H1 (cell line): ENCODE measurements around the gene SH3RF2. TPM values are rescaled to one million over a fixed set of nuclear protein-coding genes. Genes with fewer than 3 reads are reported as not detected.

ENCODE experiments used
- CTCF ChIA-PET: fragments of 300-600 bp; sonication (Branson Sonifier 250); formaldehyde crosslinking; loops from one replicate; lab custom pipeline; 2021; ENCODE audit not compliant: partially characterized antibody; lab: Charles Lee
- POLR2A ChIA-PET: fragments of 300-600 bp; sonication (Branson Sonifier 250); formaldehyde crosslinking; loops from one replicate; lab custom pipeline; 2021; ENCODE audit warnings: inconsistent platforms; ENCODE audit not compliant: partially characterized antibody; lab: Charles Lee
- DNase-seq, 2 experiments: peaks; one replicate each; pipeline versions ENCODE4 v3.0.0 to v3.0.0-alpha.2; 2010 to 2022; ENCODE audit warnings: low spot score in 2 of 2, low read depth in 1 of 2, mixed read lengths in 1 of 2
- FAIRE-seq: peaks from 2 replicates; lab custom pipeline; 2011; peaks lifted over from hg19 to GRCh38; lab: Jason Lieb, UNC
- H2AFZ ChIP-seq: 2 replicates; pipeline ENCODE4 v1.8.1; 2012; ENCODE audit warnings: low read length, inconsistent platforms
- H2AK5ac ChIP-seq: 2 replicates; pipeline ENCODE4 v1.6.1; 2013; ENCODE audit warnings: low read depth, low read length
- H2BK120ac ChIP-seq: replicated peaks from 2 replicates; pipeline ENCODE3; 2013; ENCODE audit warnings: low read depth, low read length, inconsistent platforms
- H2BK12ac ChIP-seq: 2 replicates; pipeline ENCODE4 v1.6.1; 2013; ENCODE audit warnings: low read depth, low read length
- H2BK15ac ChIP-seq: 2 replicates; pipeline ENCODE4 v1.6.1; 2013; ENCODE audit warnings: low read length
- H2BK20ac ChIP-seq: 2 replicates; pipeline ENCODE4 v1.6.1; 2013; ENCODE audit warnings: low read length
- H2BK5ac ChIP-seq: 2 replicates; pipeline ENCODE4 v1.6.1; 2013; ENCODE audit warnings: low read depth, low read length
- H3K14ac ChIP-seq: 2 replicates; pipeline ENCODE4 v1.6.1; 2013; ENCODE audit warnings: inconsistent platforms; ENCODE audit not compliant: insufficient read length
- H3K18ac ChIP-seq: 2 replicates; pipeline ENCODE4 v1.6.1; 2013; ENCODE audit warnings: low read length; ENCODE audit errors: extremely low read depth
- H3K23ac ChIP-seq: 2 replicates; pipeline ENCODE4 v1.6.1; 2013; ENCODE audit warnings: inconsistent platforms; ENCODE audit not compliant: insufficient read length
- H3K23me2 ChIP-seq: 2 replicates; pipeline ENCODE4 v1.6.1; 2013; ENCODE audit warnings: low read depth, low read length
- H3K27ac ChIP-seq: 2 replicates; pipeline ENCODE4 v1.6.1; 2011; ENCODE audit warnings: low read depth, low read length, inconsistent platforms
- H3K27me3 ChIP-seq, 4 experiments: replicated peaks in 1 of 4; 1 replicate in 1 of 4; 2 replicates in 3 of 4; pipeline versions ENCODE4 v1.6.1 to v1.8.1; 2011 to 2013; ENCODE audit warnings: low read length in 3 of 4, mild to moderate bottlenecking in 3 of 4, inconsistent platforms in 2 of 4, mixed read lengths in 2 of 4, moderate library complexity in 1 of 4; ENCODE audit not compliant: control insufficient read depth in 3 of 4, insufficient read depth in 3 of 4; ENCODE audit errors: extremely low read depth in 1 of 4
- H3K36me3 ChIP-seq, 4 experiments: 2 replicates each; pipeline versions ENCODE4 v1.6.1 to v1.8.1; 2011 to 2013; ENCODE audit warnings: mild to moderate bottlenecking in 4 of 4, low read length in 3 of 4, moderate library complexity in 2 of 4, control low read depth in 1 of 4, inconsistent platforms in 1 of 4; ENCODE audit not compliant: insufficient read depth in 4 of 4, control insufficient read depth in 2 of 4
- H3K4ac ChIP-seq: replicated peaks from 2 replicates; pipeline ENCODE3; 2013; ENCODE audit warnings: low read length, low read depth, mixed read lengths, inconsistent platforms; ENCODE audit not compliant: insufficient read length
- H3K4me1 ChIP-seq, 4 experiments: replicated peaks in 1 of 4; 1 replicate in 1 of 4; 2 replicates in 3 of 4; pipeline versions ENCODE4 v1.6.1 to v1.8.1; 2011 to 2013; ENCODE audit warnings: low read length in 3 of 4, inconsistent platforms in 2 of 4, mixed read lengths in 1 of 4; ENCODE audit not compliant: insufficient read depth in 4 of 4, control insufficient read depth in 3 of 4
- H3K4me2 ChIP-seq, 2 experiments: 2 replicates each; pipeline versions ENCODE4 v1.6.1 to v1.8.1; 2011 to 2013; ENCODE audit warnings: low read depth in 2 of 2, low read length in 2 of 2, control low read depth in 1 of 2, inconsistent platforms in 1 of 2, mild to moderate bottlenecking in 1 of 2; ENCODE audit not compliant: insufficient read depth in 1 of 2
- H3K4me3 ChIP-seq, 4 experiments: fragments of 200-600, 300-600 bp in 1 of 4; sonication (generic), shearing (Covaris generic), sonication (Bioruptor Twin) in 1 of 4; 2 replicates each; pipeline versions ENCODE4 v1.5.1 to v1.8.1; 2011 to 2016; ENCODE audit warnings: low read length in 4 of 4, low read depth in 3 of 4, control low read depth in 2 of 4, inconsistent platforms in 2 of 4, mild to moderate bottlenecking in 2 of 4, mixed read lengths in 1 of 4, moderate library complexity in 1 of 4; ENCODE audit not compliant: insufficient read depth in 2 of 4; ENCODE audit errors: extremely low read depth in 1 of 4
- H3K56ac ChIP-seq: replicated peaks from 2 replicates; pipeline ENCODE3; 2013; ENCODE audit warnings: low read depth, mild to moderate bottlenecking, mixed read lengths, low read length, inconsistent platforms; ENCODE audit not compliant: insufficient read length
- H3K79me1 ChIP-seq: 2 replicates; pipeline ENCODE4 v1.6.1; 2013; ENCODE audit warnings: low read depth, low read length, control low read depth
- H3K79me2 ChIP-seq, 2 experiments: 2 replicates each; pipeline versions ENCODE4 v1.6.1 to v1.8.1; 2012 to 2013; ENCODE audit warnings: low read length in 2 of 2, mild to moderate bottlenecking in 2 of 2, inconsistent platforms in 1 of 2; ENCODE audit not compliant: insufficient read depth in 2 of 2, control insufficient read depth in 1 of 2
- H3K9ac ChIP-seq, 4 experiments: replicated peaks in 1 of 4; 1 replicate in 1 of 4; 2 replicates in 3 of 4; pipeline versions ENCODE4 v1.6.1 to v1.8.1; 2011 to 2013; ENCODE audit warnings: low read depth in 3 of 4, low read length in 3 of 4, control low read depth in 2 of 4, mild to moderate bottlenecking in 2 of 4, moderate library complexity in 2 of 4, inconsistent platforms in 1 of 4; ENCODE audit errors: extremely low read depth in 1 of 4
- H3K9me3 ChIP-seq, 2 experiments: 2 replicates each; pipeline versions ENCODE4 v1.6.1 to v1.8.1; 2012 to 2013; ENCODE audit warnings: mild to moderate bottlenecking in 2 of 2, moderate library complexity in 2 of 2, control low read depth in 1 of 2, inconsistent platforms in 1 of 2, low read depth in 1 of 2, low read length in 1 of 2, mixed read lengths in 1 of 2; ENCODE audit not compliant: insufficient read depth in 2 of 2
- H4K20me1 ChIP-seq, 2 experiments: replicated peaks in 1 of 2; 2 replicates each; pipeline versions ENCODE3 to v1.8.1; 2011 to 2013; ENCODE audit warnings: inconsistent platforms in 2 of 2, low read length in 2 of 2, mild to moderate bottlenecking in 1 of 2; ENCODE audit not compliant: insufficient read depth in 2 of 2, control insufficient read depth in 1 of 2
- H4K5ac ChIP-seq: 2 replicates; pipeline ENCODE4 v1.6.1; 2013; ENCODE audit warnings: low read length, low read depth, mixed read lengths, inconsistent platforms; ENCODE audit not compliant: insufficient read length
- H4K8ac ChIP-seq: 2 replicates; pipeline ENCODE4 v1.8.0; 2013; ENCODE audit warnings: mild to moderate bottlenecking, moderate library complexity, low read length, inconsistent platforms; ENCODE audit not compliant: insufficient read depth; ENCODE audit errors: extremely low read depth
- H4K91ac ChIP-seq: replicated peaks from 2 replicates; pipeline ENCODE3; 2013; ENCODE audit warnings: low read length, mixed read lengths, inconsistent platforms; ENCODE audit not compliant: insufficient read length
- ASH2L ChIP-seq: fragments of 200-600, 300-600 bp; sonication (generic); IDR thresholded peaks from one replicate; pipeline ENCODE4 v1.7.1; 2017; ENCODE audit warnings: low read length
- ATF3 ChIP-seq: IDR thresholded peaks from 2 replicates; pipeline ENCODE4 v1.6.1; 2011; ENCODE audit warnings: low read depth, mild to moderate bottlenecking, low read length; ENCODE audit not compliant: insufficient read depth
- BACH1 ChIP-seq: IDR thresholded peaks from 2 replicates; pipeline ENCODE4 v1.6.1; 2012; ENCODE audit warnings: low read length, improper control_type of control experiment
- CBX5 ChIP-seq: fragments of 300-800, 300-1000 bp; sonication (generic); IDR thresholded peaks from 2 replicates; pipeline ENCODE4 v1.7.1; 2016; ENCODE audit warnings: antibody characterized with exemption, low read length, low read depth
- EGR1 ChIP-seq: IDR thresholded peaks from 2 replicates; pipeline ENCODE4 v1.6.1; 2011; ENCODE audit warnings: low read depth, low read length, borderline replicate concordance
- JUN ChIP-seq: IDR thresholded peaks from 2 replicates; pipeline ENCODE4 v1.6.1; 2011; ENCODE audit warnings: low read depth, mild to moderate bottlenecking, improper control_type of control experiment, low read length
- JUND ChIP-seq: IDR thresholded peaks from 2 replicates; pipeline ENCODE4 v1.6.1; 2011; ENCODE audit warnings: mild to moderate bottlenecking, improper control_type of control experiment, low read length
- RBBP5 ChIP-seq: IDR thresholded peaks from 2 replicates; pipeline ENCODE4 v1.7.1; 2012; ENCODE audit warnings: low read depth, mild to moderate bottlenecking, inconsistent platforms, low read length, moderate library complexity, borderline replicate concordance
- SIX5 ChIP-seq: IDR thresholded peaks from 2 replicates; pipeline ENCODE4 v1.6.1; 2011; ENCODE audit warnings: mild to moderate bottlenecking, low read depth, low read length
- SP1 ChIP-seq: IDR thresholded peaks from 2 replicates; pipeline ENCODE4 v1.6.1; 2011; ENCODE audit warnings: low read depth, low read length
- SP2 ChIP-seq: IDR thresholded peaks from 2 replicates; pipeline ENCODE4 v1.6.1; 2012; ENCODE audit warnings: mild to moderate bottlenecking, low read length, inconsistent platforms
- TBP ChIP-seq: IDR thresholded peaks from 2 replicates; pipeline ENCODE4 v1.6.1; 2011; ENCODE audit warnings: low read depth, low read length, improper control_type of control experiment
- WGBS, 2 experiments: shearing (Covaris generic) in 1 of 2; methylation state at CpG; one replicate each; pipeline versions ENCODE4 v1.1.6 to v1.1.7; 2013 to 2015; ENCODE audit warnings: low lambda C conversion rate in 2 of 2, mixed read lengths in 2 of 2, inconsistent platforms in 1 of 2, low coverage in 1 of 2, missing lambda C conversion rate in 1 of 2; ENCODE audit not compliant: insufficient replicate concordance in 2 of 2, insufficient coverage in 1 of 2, insufficient read length in 1 of 2; ENCODE audit errors: extremely low coverage in 1 of 2, missing lambda C conversion rate in 1 of 2; 5-methylcytosine and 5-hydroxymethylcytosine counted together
- polyA plus RNA-seq, 7 experiments: library from polyadenylated mRNA; depleted of rRNA in 3 of 7; stranded (reverse) in 5 of 7; unstranded in 2 of 7; fragments of >200 nt in 5 of 7; fragments of 200-250 nt in 2 of 7; gene quantifications; 1 replicate in 5 of 7; 2 replicates in 1 of 7; 4 replicates in 1 of 7; pipeline versions ENCODE4 v1.2.1 to v1.2.3, GENCODE V29; 2011 to 2013; ENCODE audit warnings: missing spikeins in 2 of 7, mixed read lengths in 2 of 7
- total RNA-seq: library from RNA; stranded (reverse); fragmentation: NEBNext Ultra II Directional; extraction: Animal tissue kit (Norgen Biotek cat#: 25700); gene quantifications from 2 replicates; pipeline ENCODE4 v1.2.1, GENCODE V29; 2021

The SH3RF2 gene
- total and polyA plus RNA-seq, 2 of the 8 experiments (the other 6 are each of a cell fraction or from before 2014, with no cell fraction given): 0.80 to 0.95 TPM

- H4K20me1 ChIP-seq: no peaks in the 10 kb centered on the region
- H3K14ac ChIP-seq: no peak overlapping the region
- H2AK5ac ChIP-seq: no peak overlapping the region
- H3K27ac ChIP-seq: no peak overlapping the region
- H3K18ac ChIP-seq: no peak overlapping the region
- ChIA-PET POLR2A (interaction anchor here (0.6 kb wide), 1 partner anchor 74 kb away, joined by 3 read pairs; no protein-coding TSS in a partner anchor), CTCF (interaction anchor here (0.6 to 5.9 kb wide), 11 partner anchors 15 to 699 kb away, joined by 3 to 54 read pairs (median 4); no protein-coding TSS in a partner anchor)
- H4K5ac ChIP-seq: no peak overlapping the region
- no peaks in the 10 kb centered on the region for H3K23me2 ChIP-seq
- H2BK12ac ChIP-seq: no peak overlapping the region
- no peak overlapping the region for H3K23ac ChIP-seq
- no peak for DNase-seq
- 98% methylated on average over 2 of the region's 2 CpGs; no CpG with 5 or more reads in 1 of the 2 experiments for WGBS, 2 experiments
- no peaks in the 10 kb centered on the region for H3K36me3 ChIP-seq
- no peaks in the 10 kb centered on the region for H3K9me3 ChIP-seq
- no peak for FAIRE-seq
- no peak overlapping the region for H2BK20ac ChIP-seq
- peaks cover 0 to 7% (median 3%) of the 10 kb centered on the region in 4 experiments; a peak in 2 of 7 replicates for H3K4me1 ChIP-seq
- H2BK15ac ChIP-seq: no peak overlapping the region
- H3K27me3 ChIP-seq: no peaks in the 10 kb centered on the region
- no peak overlapping the region for H3K4me3 ChIP-seq
- TF ChIP-seq CBX5: no peak
- TF ChIP-seq BACH1: no peak
- TF ChIP-seq JUND: no peak
- no peak for TF ChIP-seq TBP
- TF ChIP-seq EGR1: no peak
- no peak for TF ChIP-seq SP2
- TF ChIP-seq ATF3: no peak
- no peak for TF ChIP-seq SP1
- TF ChIP-seq RBBP5: no peak
- TF ChIP-seq ASH2L: no peak
- no peak for TF ChIP-seq SIX5
- TF ChIP-seq JUN: no peak
- no peak overlapping the region for H4K8ac ChIP-seq
- no peak overlapping the region for H4K91ac ChIP-seq
- no peaks in the 10 kb centered on the region for H3K79me1 ChIP-seq
- H3K4ac ChIP-seq: no peak overlapping the region
- no peak overlapping the region for H3K4me2 ChIP-seq
- no peaks in the 10 kb centered on the region for H3K79me2 ChIP-seq
- H3K56ac ChIP-seq: no peak overlapping the region
- no peak overlapping the region for H3K9ac ChIP-seq
- no peak overlapping the region for H2BK120ac ChIP-seq
- no peak overlapping the region for H2AFZ ChIP-seq
- no peak overlapping the region for H2BK5ac ChIP-seq
These were observed 47.1 kb downstream of the SH3RF2 start for GRCh38 chr5:145983446-145983845.
